B cell (primary cell): ENCODE data around the gene ROPN1B. TPM values are rescaled to one million over a fixed set of nuclear protein-coding genes. Genes with fewer than 3 reads are reported as not detected.
"Not testable (repeated sequence)": the region's sequence is repeated elsewhere in the genome, so short reads cannot be mapped to it uniquely, and the experiment has no call there.

Source experiments
- ATAC-seq: fragments of 200-7000 bp; cut with Tn5 transposase; one replicate; pipeline ENCODE4 v1.10.0; 2021; ENCODE audit warnings: low read depth, mild to moderate bottlenecking, moderate number of reproducible peaks, moderate library complexity
- CTCF ChIA-PET: fragments of 350-600 bp; sonication (Branson Sonifier 250); formaldehyde crosslinking; loops from one replicate; lab custom pipeline; 2021; ENCODE audit warnings: antibody characterized with exemption, inconsistent platforms; lab: Charles Lee
- POLR2A ChIA-PET: fragments of 350-600 bp; sonication (Branson Sonifier 250); formaldehyde crosslinking; loops from one replicate; lab custom pipeline; 2021; ENCODE audit warnings: antibody characterized with exemption; lab: Charles Lee
- DNase-seq: peaks from one replicate; pipeline ENCODE4 v3.0.0; 2013
- H2AFZ ChIP-seq: 2 replicates; pipeline ENCODE4 v1.6.1; 2012; ENCODE audit warnings: mild to moderate bottlenecking, low read depth, low read length; ENCODE audit not compliant: insufficient read depth, poor library complexity, severe bottlenecking
- H3K27ac ChIP-seq, 2 donors: 1 replicate in 1 of 2; 2 replicates in 1 of 2; pipeline ENCODE4 v1.5.1; 2012 to 2013; ENCODE audit warnings: low read length in 2 of 2, mild to moderate bottlenecking in 2 of 2, moderate library complexity in 1 of 2
- H3K27me3 ChIP-seq, 4 experiments: fragments of 200-600 bp in 1 of 4; sonication (generic) in 1 of 4; replicated peaks in 1 of 4; 1 replicate in 2 of 4; 2 replicates in 2 of 4; pipeline versions ENCODE4 v1.6.1 to v1.7.0; 2013 to 2016; ENCODE audit warnings: low read length in 3 of 4, mild to moderate bottlenecking in 2 of 4, mixed read lengths in 1 of 4, moderate library complexity in 1 of 4; ENCODE audit not compliant: insufficient read depth in 4 of 4, control insufficient read depth in 3 of 4; ENCODE audit errors: control extremely low read depth in 1 of 4
- H3K36me3 ChIP-seq, 2 experiments: replicated peaks in 1 of 2; 1 replicate in 1 of 2; 2 replicates in 1 of 2; pipeline versions ENCODE4 v1.6.1 to v1.7.1; 2013; ENCODE audit warnings: low read length in 1 of 2; ENCODE audit not compliant: insufficient read depth in 2 of 2, control insufficient read depth in 1 of 2; ENCODE audit errors: control extremely low read depth in 1 of 2, extremely low read depth in 1 of 2
- H3K4me1 ChIP-seq, 2 donors: fragments of 200-600 bp in 1 of 2; sonication (generic) in 1 of 2; 1 replicate in 1 of 2; 2 replicates in 1 of 2; pipeline versions ENCODE4 v1.5.1 to v1.6.1; 2013 to 2017; ENCODE audit warnings: low read length in 2 of 2; ENCODE audit not compliant: control insufficient read depth in 2 of 2, insufficient read depth in 2 of 2
- H3K4me2 ChIP-seq: replicated peaks from 2 replicates; pipeline ENCODE3; 2012; ENCODE audit warnings: mild to moderate bottlenecking, low read depth, low read length; ENCODE audit not compliant: poor library complexity, severe bottlenecking
- H3K4me3 ChIP-seq, 5 experiments: fragments of 200-600 bp in 1 of 5; sonication (generic) in 1 of 5; 1 replicate in 3 of 5; 2 replicates in 2 of 5; pipeline versions ENCODE4 v1.5.1 to v1.7.0; 2011 to 2016; ENCODE audit warnings: low read length in 4 of 5, mild to moderate bottlenecking in 4 of 5, low read depth in 2 of 5, control low read depth in 1 of 5, moderate library complexity in 1 of 5; ENCODE audit not compliant: insufficient read depth in 1 of 5; ENCODE audit errors: control extremely low read depth in 1 of 5, extremely low read depth in 1 of 5
- H3K79me2 ChIP-seq: fragments of 200-600 bp; sonication (generic); one replicate; pipeline ENCODE4 v1.6.0; 2016; ENCODE audit warnings: low read length; ENCODE audit not compliant: control insufficient read depth, insufficient read depth
- H3K9ac ChIP-seq: fragments of 200-600 bp; sonication (generic); 2 replicates; pipeline ENCODE4 v1.6.1; 2017; ENCODE audit warnings: mild to moderate bottlenecking, low read length, moderate library complexity
- H3K9me3 ChIP-seq, 3 donors: one replicate each; pipeline versions ENCODE4 v1.6.1 to v1.7.1; 2013; ENCODE audit warnings: low read length in 2 of 3; ENCODE audit not compliant: control insufficient read depth in 2 of 3, insufficient read depth in 1 of 3; ENCODE audit errors: control extremely low read depth in 1 of 3
- H4K20me1 ChIP-seq: 2 replicates; pipeline ENCODE4 v1.6.0; 2012; ENCODE audit warnings: mild to moderate bottlenecking, low read length; ENCODE audit not compliant: insufficient read depth, control insufficient read depth, poor library complexity, severe bottlenecking
- H3K27ac Mint-ChIP-seq: one replicate; pipeline ENCODE4 v1.8.0; 2021; ENCODE audit warnings: mixed read lengths
- H3K27me3 Mint-ChIP-seq: one replicate; pipeline ENCODE4 v1.8.0; 2021; ENCODE audit warnings: mixed read lengths
- H3K4me1 Mint-ChIP-seq: one replicate; pipeline ENCODE4 v1.8.0; 2021; ENCODE audit warnings: mixed read lengths
- H3K4me3 Mint-ChIP-seq: one replicate; pipeline ENCODE4 v1.8.0; 2021; ENCODE audit warnings: mixed read lengths
- H3K9me3 Mint-ChIP-seq: one replicate; pipeline ENCODE4 v1.8.0; 2022; ENCODE audit warnings: mixed read lengths; ENCODE audit not compliant: insufficient read depth
- WGBS: methylation state at CpG from one replicate; pipeline ENCODE4 v1.1.5; 2013; ENCODE audit warnings: missing lambda C conversion rate; ENCODE audit not compliant: insufficient coverage; 5-methylcytosine and 5-hydroxymethylcytosine counted together
- intact Hi-C: fragments of 100-400 bp; cut with micrococcal nuclease; formaldehyde crosslinking; loops from one replicate; pipeline ENCODE4 v1.10.0; 2022
- polyA plus RNA-seq: library from polyadenylated mRNA; depleted of rRNA; stranded (reverse); fragments of >200 nt; gene quantifications from 2 replicates; pipeline ENCODE4 v1.2.3, GENCODE V29; 2012
- total RNA-seq, 2 donors: library from RNA; stranded (reverse); fragments of 120-200 nt in 1 of 2; gene quantifications; 1 replicate in 1 of 2; 2 replicates in 1 of 2; pipeline versions ENCODE4 v1.2.3 to v1.2.4, GENCODE V29; 2013 to 2022

Gene ROPN1B
- total and polyA plus RNA-seq, 2 donors (not counting 1 experiment from before 2014, with no cell fraction given) = not detected

- WGBS = 74% methylated on average over 7 of the region's 13 CpGs
- H3K27ac Mint-ChIP-seq, H3K4me3 ChIP-seq, DNase-seq, H3K9ac ChIP-seq, H3K4me1 ChIP-seq, H3K4me2 ChIP-seq, H3K36me3 ChIP-seq, H3K27ac ChIP-seq, H3K4me3 Mint-ChIP-seq, H3K9me3 Mint-ChIP-seq, H3K79me2 ChIP-seq, intact Hi-C loops, H3K27me3 ChIP-seq, H3K9me3 ChIP-seq, H2AFZ ChIP-seq, H3K4me1 Mint-ChIP-seq, POLR2A ChIA-PET, ATAC-seq, H4K20me1 ChIP-seq: not testable (repeated sequence)
- CTCF ChIA-PET = interaction anchor here (0.7 kb wide), 1 partner anchor 170 kb away, joined by 3 read pairs; no protein-coding TSS in a partner anchor
- peaks cover 16% of the 10 kb centered on the region for H3K27me3 Mint-ChIP-seq
These were observed 32.7 kb upstream of the ROPN1B start for GRCh38 chr3:125936210-125936815.

GRCh38 chr3:125936891-125937290 is 32.1 kb upstream of the ROPN1B start:
- H3K27ac ChIP-seq, H3K4me3 Mint-ChIP-seq, H3K9me3 ChIP-seq, H3K27ac Mint-ChIP-seq, H3K4me1 Mint-ChIP-seq, H4K20me1 ChIP-seq, POLR2A ChIA-PET, intact Hi-C loops, H3K27me3 ChIP-seq, ATAC-seq, H3K4me2 ChIP-seq, H3K4me3 ChIP-seq, H2AFZ ChIP-seq, H3K79me2 ChIP-seq, H3K9ac ChIP-seq, H3K36me3 ChIP-seq, DNase-seq, H3K4me1 ChIP-seq, H3K9me3 Mint-ChIP-seq: not testable (repeated sequence)
- WGBS = 95% methylated on average over 4 of the region's 13 CpGs
- peaks cover 16% of the 10 kb centered on the region for H3K27me3 Mint-ChIP-seq
- CTCF ChIA-PET = interaction anchor here (0.7 kb wide), 1 partner anchor 171 kb away, joined by 3 read pairs; no protein-coding TSS in a partner anchor

GRCh38 chr3:125947806-125948205 is 21.2 kb upstream of the ROPN1B start:
- intact Hi-C loops, H3K36me3 ChIP-seq, H3K4me3 Mint-ChIP-seq, CTCF ChIA-PET, ATAC-seq, H3K4me3 ChIP-seq, H2AFZ ChIP-seq, H3K9ac ChIP-seq, H3K4me2 ChIP-seq, H3K27ac Mint-ChIP-seq, H3K27ac ChIP-seq, DNase-seq, POLR2A ChIA-PET, H3K9me3 Mint-ChIP-seq, H3K27me3 ChIP-seq, H3K79me2 ChIP-seq, H3K9me3 ChIP-seq, H3K4me1 Mint-ChIP-seq, H3K4me1 ChIP-seq, H4K20me1 ChIP-seq: not testable (repeated sequence)
- WGBS = 100% methylated on average over 1 of the region's 2 CpGs
- H3K27me3 Mint-ChIP-seq = peaks cover 24% of the 10 kb centered on the region

- DNase-seq, CTCF ChIA-PET, H3K4me3 ChIP-seq, H3K4me1 Mint-ChIP-seq, POLR2A ChIA-PET, H3K9ac ChIP-seq, H2AFZ ChIP-seq, H3K79me2 ChIP-seq, H3K9me3 ChIP-seq, H3K27ac ChIP-seq, H3K4me1 ChIP-seq, H3K27me3 ChIP-seq, H3K9me3 Mint-ChIP-seq, intact Hi-C loops, ATAC-seq, H3K36me3 ChIP-seq, H3K27ac Mint-ChIP-seq, H3K4me2 ChIP-seq, H4K20me1 ChIP-seq, H3K4me3 Mint-ChIP-seq: not testable (repeated sequence)
- 0% methylated on average over 1 of the region's 3 CpGs for WGBS
- H3K27me3 Mint-ChIP-seq = peaks cover 29% of the 10 kb centered on the region
These were observed 20.1 kb upstream of the ROPN1B start for GRCh38 chr3:125948901-125949300.
